H1 (cell line): Measurements from ENCODE around the gene LRRC61. TPM values are rescaled to one million over a fixed set of nuclear protein-coding genes. Genes with fewer than 3 reads are reported as not detected.

Experiments
- CTCF ChIA-PET: fragments of 300-600 bp; sonication (Branson Sonifier 250); formaldehyde crosslinking; loops from one replicate; lab custom pipeline; 2021; ENCODE audit not compliant: partially characterized antibody; lab: Charles Lee
- POLR2A ChIA-PET: fragments of 300-600 bp; sonication (Branson Sonifier 250); formaldehyde crosslinking; loops from one replicate; lab custom pipeline; 2021; ENCODE audit warnings: inconsistent platforms; ENCODE audit not compliant: partially characterized antibody; lab: Charles Lee
- DNase-seq, 2 experiments: peaks; one replicate each; pipeline versions ENCODE4 v3.0.0 to v3.0.0-alpha.2; 2010 to 2022; ENCODE audit warnings: low spot score in 2 of 2, low read depth in 1 of 2, mixed read lengths in 1 of 2
- FAIRE-seq: peaks from 2 replicates; lab custom pipeline; 2011; peaks lifted over from hg19 to GRCh38; lab: Jason Lieb, UNC
- H2AFZ ChIP-seq: 2 replicates; pipeline ENCODE4 v1.8.1; 2012; ENCODE audit warnings: low read length, inconsistent platforms
- H2AK5ac ChIP-seq: 2 replicates; pipeline ENCODE4 v1.6.1; 2013; ENCODE audit warnings: low read depth, low read length
- H2BK120ac ChIP-seq: replicated peaks from 2 replicates; pipeline ENCODE3; 2013; ENCODE audit warnings: low read depth, low read length, inconsistent platforms
- H2BK12ac ChIP-seq: 2 replicates; pipeline ENCODE4 v1.6.1; 2013; ENCODE audit warnings: low read depth, low read length
- H2BK15ac ChIP-seq: 2 replicates; pipeline ENCODE4 v1.6.1; 2013; ENCODE audit warnings: low read length
- H2BK20ac ChIP-seq: 2 replicates; pipeline ENCODE4 v1.6.1; 2013; ENCODE audit warnings: low read length
- H2BK5ac ChIP-seq: 2 replicates; pipeline ENCODE4 v1.6.1; 2013; ENCODE audit warnings: low read depth, low read length
- H3K14ac ChIP-seq: 2 replicates; pipeline ENCODE4 v1.6.1; 2013; ENCODE audit warnings: inconsistent platforms; ENCODE audit not compliant: insufficient read length
- H3K18ac ChIP-seq: 2 replicates; pipeline ENCODE4 v1.6.1; 2013; ENCODE audit warnings: low read length; ENCODE audit errors: extremely low read depth
- H3K23ac ChIP-seq: 2 replicates; pipeline ENCODE4 v1.6.1; 2013; ENCODE audit warnings: inconsistent platforms; ENCODE audit not compliant: insufficient read length
- H3K23me2 ChIP-seq: 2 replicates; pipeline ENCODE4 v1.6.1; 2013; ENCODE audit warnings: low read depth, low read length
- H3K27ac ChIP-seq: 2 replicates; pipeline ENCODE4 v1.6.1; 2011; ENCODE audit warnings: low read depth, low read length, inconsistent platforms
- H3K27me3 ChIP-seq, 4 experiments: replicated peaks in 1 of 4; 1 replicate in 1 of 4; 2 replicates in 3 of 4; pipeline versions ENCODE4 v1.6.1 to v1.8.1; 2011 to 2013; ENCODE audit warnings: low read length in 3 of 4, mild to moderate bottlenecking in 3 of 4, inconsistent platforms in 2 of 4, mixed read lengths in 2 of 4, moderate library complexity in 1 of 4; ENCODE audit not compliant: control insufficient read depth in 3 of 4, insufficient read depth in 3 of 4; ENCODE audit errors: extremely low read depth in 1 of 4
- H3K36me3 ChIP-seq, 4 experiments: 2 replicates each; pipeline versions ENCODE4 v1.6.1 to v1.8.1; 2011 to 2013; ENCODE audit warnings: mild to moderate bottlenecking in 4 of 4, low read length in 3 of 4, moderate library complexity in 2 of 4, control low read depth in 1 of 4, inconsistent platforms in 1 of 4; ENCODE audit not compliant: insufficient read depth in 4 of 4, control insufficient read depth in 2 of 4
- H3K4ac ChIP-seq: replicated peaks from 2 replicates; pipeline ENCODE3; 2013; ENCODE audit warnings: low read length, low read depth, mixed read lengths, inconsistent platforms; ENCODE audit not compliant: insufficient read length
- H3K4me1 ChIP-seq, 4 experiments: replicated peaks in 1 of 4; 1 replicate in 1 of 4; 2 replicates in 3 of 4; pipeline versions ENCODE4 v1.6.1 to v1.8.1; 2011 to 2013; ENCODE audit warnings: low read length in 3 of 4, inconsistent platforms in 2 of 4, mixed read lengths in 1 of 4; ENCODE audit not compliant: insufficient read depth in 4 of 4, control insufficient read depth in 3 of 4
- H3K4me2 ChIP-seq, 2 experiments: 2 replicates each; pipeline versions ENCODE4 v1.6.1 to v1.8.1; 2011 to 2013; ENCODE audit warnings: low read depth in 2 of 2, low read length in 2 of 2, control low read depth in 1 of 2, inconsistent platforms in 1 of 2, mild to moderate bottlenecking in 1 of 2; ENCODE audit not compliant: insufficient read depth in 1 of 2
- H3K4me3 ChIP-seq, 4 experiments: fragments of 200-600, 300-600 bp in 1 of 4; sonication (generic), shearing (Covaris generic), sonication (Bioruptor Twin) in 1 of 4; 2 replicates each; pipeline versions ENCODE4 v1.5.1 to v1.8.1; 2011 to 2016; ENCODE audit warnings: low read length in 4 of 4, low read depth in 3 of 4, control low read depth in 2 of 4, inconsistent platforms in 2 of 4, mild to moderate bottlenecking in 2 of 4, mixed read lengths in 1 of 4, moderate library complexity in 1 of 4; ENCODE audit not compliant: insufficient read depth in 2 of 4; ENCODE audit errors: extremely low read depth in 1 of 4
- H3K56ac ChIP-seq: replicated peaks from 2 replicates; pipeline ENCODE3; 2013; ENCODE audit warnings: low read depth, mild to moderate bottlenecking, mixed read lengths, low read length, inconsistent platforms; ENCODE audit not compliant: insufficient read length
- H3K79me1 ChIP-seq: 2 replicates; pipeline ENCODE4 v1.6.1; 2013; ENCODE audit warnings: low read depth, low read length, control low read depth
- H3K79me2 ChIP-seq, 2 experiments: 2 replicates each; pipeline versions ENCODE4 v1.6.1 to v1.8.1; 2012 to 2013; ENCODE audit warnings: low read length in 2 of 2, mild to moderate bottlenecking in 2 of 2, inconsistent platforms in 1 of 2; ENCODE audit not compliant: insufficient read depth in 2 of 2, control insufficient read depth in 1 of 2
- H3K9ac ChIP-seq, 4 experiments: replicated peaks in 1 of 4; 1 replicate in 1 of 4; 2 replicates in 3 of 4; pipeline versions ENCODE4 v1.6.1 to v1.8.1; 2011 to 2013; ENCODE audit warnings: low read depth in 3 of 4, low read length in 3 of 4, control low read depth in 2 of 4, mild to moderate bottlenecking in 2 of 4, moderate library complexity in 2 of 4, inconsistent platforms in 1 of 4; ENCODE audit errors: extremely low read depth in 1 of 4
- H3K9me3 ChIP-seq, 2 experiments: 2 replicates each; pipeline versions ENCODE4 v1.6.1 to v1.8.1; 2012 to 2013; ENCODE audit warnings: mild to moderate bottlenecking in 2 of 2, moderate library complexity in 2 of 2, control low read depth in 1 of 2, inconsistent platforms in 1 of 2, low read depth in 1 of 2, low read length in 1 of 2, mixed read lengths in 1 of 2; ENCODE audit not compliant: insufficient read depth in 2 of 2
- H4K20me1 ChIP-seq, 2 experiments: replicated peaks in 1 of 2; 2 replicates each; pipeline versions ENCODE3 to v1.8.1; 2011 to 2013; ENCODE audit warnings: inconsistent platforms in 2 of 2, low read length in 2 of 2, mild to moderate bottlenecking in 1 of 2; ENCODE audit not compliant: insufficient read depth in 2 of 2, control insufficient read depth in 1 of 2
- H4K5ac ChIP-seq: 2 replicates; pipeline ENCODE4 v1.6.1; 2013; ENCODE audit warnings: low read length, low read depth, mixed read lengths, inconsistent platforms; ENCODE audit not compliant: insufficient read length
- H4K8ac ChIP-seq: 2 replicates; pipeline ENCODE4 v1.8.0; 2013; ENCODE audit warnings: mild to moderate bottlenecking, moderate library complexity, low read length, inconsistent platforms; ENCODE audit not compliant: insufficient read depth; ENCODE audit errors: extremely low read depth
- H4K91ac ChIP-seq: replicated peaks from 2 replicates; pipeline ENCODE3; 2013; ENCODE audit warnings: low read length, mixed read lengths, inconsistent platforms; ENCODE audit not compliant: insufficient read length
- JUN ChIP-seq: IDR thresholded peaks from 2 replicates; pipeline ENCODE4 v1.6.1; 2011; ENCODE audit warnings: low read depth, mild to moderate bottlenecking, improper control_type of control experiment, low read length
- NRF1 ChIP-seq: IDR thresholded peaks from 2 replicates; pipeline ENCODE4 v1.6.1; 2011; ENCODE audit warnings: mild to moderate bottlenecking, low read depth, low read length, improper control_type of control experiment
- POLR2AphosphoS5 ChIP-seq: IDR thresholded peaks from 2 replicates; pipeline ENCODE4 v1.6.1; 2011; ENCODE audit warnings: low read depth, low read length
- RAD21 ChIP-seq, 2 experiments: IDR thresholded peaks in 1 of 2; conservative IDR thresholded peaks in 1 of 2; 2 replicates each; pipeline ENCODE4 v1.6.1; 2011; ENCODE audit warnings: low read depth in 2 of 2, low read length in 2 of 2, improper control_type of control experiment in 1 of 2, inconsistent platforms in 1 of 2, mild to moderate bottlenecking in 1 of 2, moderate library complexity in 1 of 2
- RFX5 ChIP-seq: IDR thresholded peaks from 2 replicates; pipeline ENCODE4 v1.6.1; 2011; ENCODE audit warnings: low read depth, low read length, improper control_type of control experiment, borderline replicate concordance
- TAF7 ChIP-seq: optimal IDR thresholded peaks from 2 replicates; pipeline ENCODE3; 2011; ENCODE audit warnings: low read depth, mild to moderate bottlenecking, inconsistent platforms, low read length, moderate library complexity, borderline replicate concordance
- WGBS, 2 experiments: shearing (Covaris generic) in 1 of 2; methylation state at CpG; one replicate each; pipeline versions ENCODE4 v1.1.6 to v1.1.7; 2013 to 2015; ENCODE audit warnings: low lambda C conversion rate in 2 of 2, mixed read lengths in 2 of 2, inconsistent platforms in 1 of 2, low coverage in 1 of 2, missing lambda C conversion rate in 1 of 2; ENCODE audit not compliant: insufficient replicate concordance in 2 of 2, insufficient coverage in 1 of 2, insufficient read length in 1 of 2; ENCODE audit errors: extremely low coverage in 1 of 2, missing lambda C conversion rate in 1 of 2; 5-methylcytosine and 5-hydroxymethylcytosine counted together
- polyA plus RNA-seq, 7 experiments: library from polyadenylated mRNA; depleted of rRNA in 3 of 7; stranded (reverse) in 5 of 7; unstranded in 2 of 7; fragments of >200 nt in 5 of 7; fragments of 200-250 nt in 2 of 7; gene quantifications; 1 replicate in 5 of 7; 2 replicates in 1 of 7; 4 replicates in 1 of 7; pipeline versions ENCODE4 v1.2.1 to v1.2.3, GENCODE V29; 2011 to 2013; ENCODE audit warnings: missing spikeins in 2 of 7, mixed read lengths in 2 of 7
- total RNA-seq: library from RNA; stranded (reverse); fragmentation: NEBNext Ultra II Directional; extraction: Animal tissue kit (Norgen Biotek cat#: 25700); gene quantifications from 2 replicates; pipeline ENCODE4 v1.2.1, GENCODE V29; 2021

LRRC61 gene
- total and polyA plus RNA-seq, 2 of the 8 experiments (the other 6 are each of a cell fraction or from before 2014, with no cell fraction given) = 0.73 to 44.8 TPM

GRCh38 chr7:150361402-150361801 is 38.2 kb downstream of the LRRC61 start:
- no peak for FAIRE-seq
- H2AFZ ChIP-seq = no peak overlapping the region
- no peak overlapping the region for H2AK5ac ChIP-seq
- no peak for TF ChIP-seq JUN
- no peak for TF ChIP-seq RFX5
- TF ChIP-seq NRF1 = no peak
- TF ChIP-seq RAD21 (IDR thresholded peaks at IDR 0.05 in 1 of 2, conservative IDR thresholded peaks at IDR 0.05 in 1 of 2; ENCODE audit: low read depth in 2 of 2, low read length in 2 of 2) = 0 out of 4 replicates have a peak, but pooled peaks of 1 of the 2 experiments have one; percentile 1
- no peak for TF ChIP-seq POLR2AphosphoS5
- TF ChIP-seq TAF7 = no peak
- TF ChIP-seq, all 59 proteins: peak for 1
- Histone ChIP-seq H2BK12ac (0 out of 2 replicates have a peak overlapping the region, but pooled peaks have one; percentile 10), H2BK5ac (peak overlapping the region; percentile 29; the same call in 1 of the 2 replicates), H3K4me1 (peaks cover 14 to 23% (median 18%) of the 10 kb centered on the region in 4 experiments), H3K23me2 (peaks cover 13% of the 10 kb centered on the region; the same call in 1 of the 2 replicates), H3K9me3 (no peaks in the 10 kb centered on the region), H4K91ac (no peak overlapping the region), H3K4me3 (no peak overlapping the region), H4K20me1 (peaks cover 0 to 5% of the 10 kb centered on the region in 2 experiments), H3K79me1 (no peaks in the 10 kb centered on the region; the same call in 1 of the 2 replicates), H3K56ac (no peak overlapping the region), H3K18ac (peak overlapping the region; percentile 29; the same call in 1 of the 2 replicates), H3K9ac (no peak overlapping the region), H4K5ac (no peak overlapping the region), H3K4ac (no peak overlapping the region), H3K14ac (no peak overlapping the region), H3K36me3 (no peaks in the 10 kb centered on the region), H3K27me3 (no peaks in the 10 kb centered on the region; a peak in 1 of 7 replicates), H2BK120ac (no peak overlapping the region), H4K8ac (no peak overlapping the region; the same call in 1 of the 2 replicates), H2BK15ac (no peak overlapping the region; the same call in 1 of the 2 replicates), H3K4me2 (peak overlapping the region in 1 of 2 experiments; percentile 5; a peak in 1 of 4 replicates), H2BK20ac (no peak overlapping the region), H3K79me2 (no peaks in the 10 kb centered on the region), H3K27ac (no peak overlapping the region), H3K23ac (no peak overlapping the region)
- WGBS, 2 experiments = 57% methylated on average over 7 of the region's 7 CpGs; no CpG with 5 or more reads in 1 of the 2 experiments
- ChIA-PET CTCF (interaction anchor here (0.8 to 2.4 kb wide), 7 partner anchors 9 to 75 kb away, joined by 3 to 12 read pairs (median 5); a partner anchor contains a TSS), POLR2A (interaction anchor here (0.6 to 3.8 kb wide), 9 partner anchors 11 to 1217 kb away, joined by 3 to 43 read pairs (median 5); no protein-coding TSS in a partner anchor)
- no peak for DNase-seq
